ENCODE data around the gene ZDHHC20.
"Not testable (repeated sequence)": the region's sequence is repeated elsewhere in the genome, so short reads cannot be mapped to it uniquely, and the experiment has no call there.

Gene ZDHHC20

DNA sequence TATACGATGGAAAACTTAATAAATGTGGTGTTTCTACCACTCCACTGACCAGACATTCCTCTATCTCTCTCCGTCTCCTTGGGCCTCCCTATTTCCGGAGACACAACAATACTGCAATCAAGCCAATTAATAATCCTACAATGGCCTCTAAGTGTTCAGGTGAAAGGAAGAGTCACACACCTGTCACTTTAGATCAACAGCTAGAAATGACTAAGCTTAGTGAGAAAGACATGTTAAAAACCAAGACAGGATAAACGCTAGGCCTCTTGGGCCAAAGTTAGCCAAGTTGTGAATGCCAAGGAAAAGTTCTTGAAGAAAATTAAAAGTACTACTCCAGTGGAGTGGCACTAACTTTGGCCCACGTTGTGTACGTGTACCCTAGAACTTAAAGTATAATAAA lies 22.5 kb downstream of the ZDHHC20 start:
- DNase-seq (ENCODE audit: low read depth in 1 of 2, low spot score in 1 of 2), result no peak

GRCh38 chr13:21435687-21436151 lies 23.4 kb downstream of the ZDHHC20 start:
- peak; percentile 14 to 17 for DNase-seq (ENCODE audit: low read depth in 1 of 2, low spot score in 1 of 2)

- DNase-seq (ENCODE audit: low read depth in 1 of 2, low spot score in 1 of 2), result no peak
Measured at GRCh38 chr13:21435231-21435630, 23.9 kb downstream of the ZDHHC20 start.

DNA sequence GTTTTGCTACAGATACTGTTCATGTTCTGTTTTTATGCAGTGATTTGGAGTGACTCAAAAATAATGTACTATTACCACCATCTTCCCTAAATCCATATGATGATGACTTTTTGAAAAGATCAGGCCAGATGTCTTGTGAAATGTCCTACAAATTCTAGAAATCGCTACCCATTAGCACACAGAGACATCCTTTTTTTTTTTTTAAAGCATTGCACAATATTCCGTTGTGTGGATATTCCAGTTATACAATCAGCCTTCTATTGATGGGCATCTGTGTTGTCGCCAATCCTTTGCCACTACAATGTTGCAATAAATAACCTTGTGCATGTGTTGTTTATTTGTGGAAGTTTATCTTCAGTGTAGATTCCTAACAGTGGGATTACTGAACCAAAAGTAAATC lies 24.5 kb downstream of the ZDHHC20 start:
- DNase-seq (ENCODE audit: low read depth in 1 of 2, low spot score in 1 of 2), result no peak

- DNase-seq (ENCODE audit: low read depth in 1 of 2, low spot score in 1 of 2), result no peak
Measured at GRCh38 chr13:21429211-21429610, 29.9 kb downstream of the ZDHHC20 start.

- DNase-seq (ENCODE audit: low read depth in 1 of 2, low spot score in 1 of 2), result no peak
Measured at GRCh38 chr13:21427741-21428140, 31.4 kb downstream of the ZDHHC20 start.

DNA sequence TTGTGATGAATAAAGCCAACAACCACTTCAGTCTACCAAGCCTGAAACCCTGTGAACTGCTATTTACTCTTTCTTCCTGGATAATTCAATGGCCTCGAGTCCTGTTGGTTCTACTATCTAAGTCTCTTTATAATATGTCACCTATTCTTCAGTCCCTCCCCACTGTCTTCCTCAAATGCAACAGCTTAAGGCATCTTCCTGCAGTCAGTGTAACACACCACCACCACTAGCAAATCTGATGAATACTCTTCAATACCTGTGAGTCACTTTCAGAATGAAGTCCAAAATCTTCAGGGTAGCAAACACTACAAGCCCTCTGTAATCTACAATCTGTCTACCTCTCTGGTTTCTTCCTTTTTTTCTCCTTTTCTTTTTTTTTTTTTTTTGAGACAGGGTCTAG lies 32.9 kb downstream of the ZDHHC20 start:
- no peak for DNase-seq (ENCODE audit: low read depth in 1 of 2, low spot score in 1 of 2)

GRCh38 chr13:21420706-21421105 lies 38.4 kb downstream of the ZDHHC20 start:
- no peak for DNase-seq (ENCODE audit: low read depth in 1 of 2, low spot score in 1 of 2)

GRCh38 chr13:21413013-21413412 lies 46.1 kb downstream of the ZDHHC20 start:
- DNase-seq (ENCODE audit: low read depth in 1 of 2, low spot score in 1 of 2), result no peak

DNA sequence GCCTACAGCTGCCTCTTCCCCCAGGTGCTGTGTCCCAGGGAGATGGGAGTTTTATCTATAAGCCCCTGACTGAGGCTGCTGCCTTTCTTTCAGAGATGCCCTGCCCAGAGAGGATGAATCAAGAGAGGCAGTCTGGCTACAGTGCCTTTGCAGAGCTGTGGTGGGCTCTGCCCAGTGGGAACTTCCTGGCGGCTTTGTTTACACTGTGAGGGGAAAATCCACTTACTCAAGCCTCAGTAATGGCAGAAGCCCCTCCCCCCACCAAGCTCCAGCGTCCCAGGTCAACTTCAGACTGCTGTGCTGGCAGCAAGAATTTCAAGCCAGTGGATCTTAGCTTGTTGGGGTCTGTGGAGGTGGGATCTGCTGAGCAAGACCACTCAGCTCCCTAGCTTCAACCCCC lies 48.6 kb downstream of the ZDHHC20 start:
- DNase-seq (ENCODE audit: low read depth in 1 of 2, low spot score in 1 of 2), result not testable (repeated sequence)

DNA sequence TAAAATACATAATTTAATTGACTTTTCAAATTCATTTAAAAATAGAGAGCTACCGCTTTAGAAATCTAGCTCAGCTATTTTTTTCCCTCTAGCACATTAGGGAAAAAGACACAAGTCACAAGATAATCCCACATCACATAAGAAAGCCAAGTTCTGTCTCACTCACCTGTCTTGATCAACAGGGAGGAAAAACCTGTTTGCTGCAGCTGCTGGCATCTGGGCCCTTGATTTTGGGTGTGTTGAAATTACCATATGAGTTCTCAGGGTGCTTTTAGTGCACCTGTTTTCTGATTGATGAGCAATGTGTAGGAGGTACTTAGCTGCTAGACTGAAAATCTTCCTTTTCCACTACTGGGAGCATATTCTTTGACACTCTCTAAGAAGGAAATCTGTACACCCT lies 53.8 kb downstream of the ZDHHC20 start:
- no peak for DNase-seq (ENCODE audit: low read depth in 1 of 2, low spot score in 1 of 2)

- no peak for DNase-seq (ENCODE audit: low read depth in 1 of 2, low spot score in 1 of 2)
Measured at GRCh38 chr13:21402586-21403307, 56.4 kb downstream of the ZDHHC20 start.

DNA sequence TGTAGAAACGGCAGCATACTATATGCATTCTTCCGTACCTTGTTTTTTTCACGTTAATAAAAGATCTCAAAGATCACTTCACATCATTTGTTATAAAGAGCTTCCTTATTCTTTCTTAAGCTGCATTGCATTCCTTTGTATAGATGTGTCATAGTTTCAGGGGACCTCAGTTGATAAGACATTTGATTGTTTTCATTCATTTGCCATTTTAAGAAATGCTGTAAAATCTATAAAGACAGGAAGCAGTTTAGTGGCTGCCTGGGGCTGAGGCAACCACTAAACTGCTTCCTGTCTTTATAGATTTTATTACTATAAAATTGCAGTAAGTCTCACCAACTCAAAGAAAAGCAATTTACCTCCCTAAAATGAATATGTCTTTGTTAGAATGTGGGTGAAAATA lies 59.4 kb downstream of the ZDHHC20 start:
- no peak for DNase-seq (ENCODE audit: low read depth in 1 of 2, low spot score in 1 of 2)

- no peak for DNase-seq (ENCODE audit: low read depth in 1 of 2, low spot score in 1 of 2)
Measured at GRCh38 chr13:21395953-21396352, 63.1 kb downstream of the ZDHHC20 start.

- no peak for DNase-seq (ENCODE audit: low read depth in 1 of 2, low spot score in 1 of 2)
Measured at GRCh38 chr13:21389124-21389523, 70.0 kb downstream of the ZDHHC20 start.

DNA sequence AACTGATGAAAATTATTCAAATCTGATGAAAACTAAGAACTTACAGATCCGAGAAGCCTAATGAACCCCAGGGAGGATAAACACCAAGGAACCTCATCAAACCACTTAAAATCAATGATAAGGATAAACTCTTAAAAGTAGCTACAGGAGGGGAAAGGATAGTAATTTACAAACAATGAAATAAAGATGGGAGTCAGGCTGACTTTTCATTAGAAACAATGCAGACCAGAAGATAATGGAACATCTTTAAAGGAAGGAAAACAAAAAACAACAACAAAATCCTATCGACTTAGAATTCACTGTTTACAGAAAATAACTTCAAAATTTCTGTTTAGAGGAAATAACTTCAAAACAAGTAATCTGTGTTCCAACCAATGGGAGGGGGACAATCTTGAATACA lies 73.4 kb downstream of the ZDHHC20 start:
- no peak for DNase-seq (ENCODE audit: low read depth in 1 of 2, low spot score in 1 of 2)

- DNase-seq (ENCODE audit: low read depth in 1 of 2, low spot score in 1 of 2), result no peak
Measured at GRCh38 chr13:21383090-21383489, 76.0 kb downstream of the ZDHHC20 start.

- not testable (repeated sequence) for DNase-seq (ENCODE audit: low read depth in 1 of 2, low spot score in 1 of 2)
Measured at GRCh38 chr13:21376998-21377985, 81.8 kb downstream of the ZDHHC20 start.

GRCh38 chr13:21372530-21372929 lies 86.6 kb downstream of the ZDHHC20 start:
- DNase-seq (ENCODE audit: low read depth in 1 of 2, low spot score in 1 of 2), result no peak

DNA sequence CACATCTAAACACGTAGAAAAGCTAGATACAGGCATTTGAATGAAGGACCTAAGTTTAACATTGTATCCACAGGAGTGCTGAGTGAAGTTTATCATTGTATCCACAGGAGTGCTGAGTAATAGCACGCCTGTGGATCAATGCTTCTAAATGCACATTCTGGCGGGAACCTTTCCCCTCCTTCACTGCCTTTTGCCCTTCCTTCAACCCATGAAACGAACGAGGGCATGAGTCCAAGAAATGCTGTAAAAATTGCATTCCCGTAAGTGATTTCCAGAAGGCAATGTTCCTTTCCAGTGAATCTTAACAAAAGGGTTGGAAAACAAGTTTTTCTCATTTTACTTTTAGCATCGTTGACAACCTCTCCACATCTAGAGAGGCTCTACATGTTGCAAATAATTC lies 88.1 kb downstream of the ZDHHC20 start:
- DNase-seq (ENCODE audit: low read depth in 1 of 2, low spot score in 1 of 2), result no peak

- no peak for DNase-seq (ENCODE audit: low read depth in 1 of 2, low spot score in 1 of 2)
Measured at GRCh38 chr13:21365574-21365973, 93.5 kb downstream of the ZDHHC20 start.

DNA sequence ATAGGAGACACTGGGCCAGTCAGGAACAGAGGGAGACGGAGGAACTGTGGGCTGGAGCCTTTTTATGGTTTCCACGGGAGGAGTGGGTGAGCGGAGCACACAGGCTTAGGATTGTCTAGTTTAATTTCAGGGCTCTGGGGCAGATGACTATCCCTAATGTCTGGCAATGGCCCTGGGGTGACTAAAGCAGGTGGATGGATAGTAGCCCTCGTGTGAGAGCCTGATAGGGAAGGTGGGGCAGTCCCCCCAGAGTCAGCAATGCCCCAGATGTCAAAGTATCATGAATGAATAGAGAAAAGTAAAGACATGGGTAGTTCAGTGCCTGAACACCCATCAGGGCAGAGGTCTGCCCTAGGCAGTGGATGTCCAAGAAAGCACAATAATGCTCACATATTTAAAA lies 94.2 kb downstream of the ZDHHC20 start:
- no peak for DNase-seq (ENCODE audit: low read depth in 1 of 2, low spot score in 1 of 2)
